ENCODE measurements around the gene EIF2AK3.
"Not testable (repeated sequence)": the region's sequence is repeated elsewhere in the genome, so short reads cannot be mapped to it uniquely, and the experiment has no call there.

The EIF2AK3 gene

GRCh38 chr2:88627055-88627855 is at the start of gene EIF2AK3:
Gene EIF2AK3 (minus strand): TSS chr2:88627464. CDS start chr2:88627274, 190 bp downstream.
- peak; percentile 99 for DNase-seq

- no peak for DNase-seq
Observed at GRCh38 chr2:88673363-88673762, 46.1 kb upstream of the EIF2AK3 start.

- DNase-seq, result peak; percentile 54
Observed at GRCh38 chr2:88671786-88672427, 44.6 kb upstream of the EIF2AK3 start.

DNA sequence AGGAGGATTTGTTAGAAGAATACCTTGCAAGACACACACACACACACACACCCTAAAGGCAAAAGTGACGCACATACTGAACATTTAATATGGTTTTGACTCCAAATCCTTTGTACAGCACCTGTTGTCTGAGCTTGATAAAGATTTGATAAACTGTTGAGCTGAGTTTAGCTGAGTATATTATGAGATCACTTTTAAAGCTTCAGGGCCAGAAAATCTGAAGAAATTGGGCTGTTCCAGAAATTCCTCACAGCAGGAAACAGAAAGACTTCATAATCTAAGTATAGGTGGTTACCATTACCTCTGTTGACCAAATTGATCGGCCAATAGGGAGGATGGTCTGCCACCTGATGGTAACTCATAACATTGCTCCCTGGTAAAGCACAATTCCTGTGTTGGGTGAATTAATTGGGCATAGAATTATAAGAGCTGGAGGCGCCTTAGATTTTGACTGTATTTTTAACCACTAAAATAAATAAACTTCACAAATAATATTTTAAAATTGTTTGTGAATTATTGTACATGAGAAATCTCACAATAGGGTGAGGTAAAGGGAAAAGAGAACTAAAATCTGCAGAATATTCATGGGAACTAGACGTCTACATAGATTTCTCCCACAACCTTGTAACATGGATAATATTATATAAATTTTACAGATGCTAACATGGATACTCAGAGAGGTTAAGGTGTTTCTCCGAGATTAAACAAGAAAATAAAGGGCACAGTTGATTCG is 42.4 kb upstream of the EIF2AK3 start:
- peak; percentile 54 for DNase-seq

- no peak for DNase-seq
Observed at GRCh38 chr2:88668862-88669261, 41.6 kb upstream of the EIF2AK3 start.

GRCh38 chr2:88667219-88667618 is 40.0 kb upstream of the EIF2AK3 start:
- DNase-seq, result no peak

DNA sequence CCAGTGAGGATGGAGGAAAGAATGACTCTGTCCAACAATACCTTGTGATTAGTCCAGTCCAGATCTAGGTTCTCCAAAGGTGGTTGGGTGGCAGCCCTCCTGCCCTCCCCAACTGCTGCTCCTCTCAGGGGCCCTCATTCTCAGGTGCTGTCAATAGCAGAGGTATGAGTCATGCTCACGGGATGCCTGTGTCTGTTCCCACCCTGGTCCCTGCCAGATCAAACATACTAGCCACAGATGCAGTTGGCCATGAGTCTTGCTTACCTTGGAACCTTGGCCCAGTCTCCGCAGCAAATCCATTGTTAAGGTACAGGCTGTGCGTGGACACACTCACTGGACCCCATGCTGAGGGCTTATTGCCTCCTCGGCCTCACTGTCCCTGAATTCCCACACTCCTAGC is 39.3 kb upstream of the EIF2AK3 start:
- no peak for DNase-seq

- no peak for DNase-seq
Observed at GRCh38 chr2:88660622-88661021, 33.4 kb upstream of the EIF2AK3 start.

DNA sequence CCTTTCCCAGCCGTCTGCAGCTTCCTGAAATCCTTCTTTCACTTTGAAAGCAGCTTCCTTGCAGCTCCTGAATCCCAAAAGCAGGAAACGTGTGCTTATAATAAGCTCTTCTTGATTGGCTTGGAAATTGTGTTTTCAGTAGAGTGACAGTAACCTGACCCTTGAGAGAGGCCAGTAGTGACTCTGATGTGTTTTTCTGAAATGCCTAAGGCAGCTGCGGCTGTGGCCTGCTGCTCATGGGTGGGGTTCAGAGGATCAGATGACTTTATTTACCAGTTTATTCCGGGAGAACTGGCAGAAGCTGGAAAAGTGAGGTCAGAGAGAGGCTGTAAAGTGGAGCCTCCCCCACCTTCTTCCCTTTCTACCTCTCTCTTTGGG is 32.3 kb upstream of the EIF2AK3 start:
- DNase-seq, result no peak

GRCh38 chr2:88658881-88659537 is 31.7 kb upstream of the EIF2AK3 start:
- no peak for DNase-seq

DNA sequence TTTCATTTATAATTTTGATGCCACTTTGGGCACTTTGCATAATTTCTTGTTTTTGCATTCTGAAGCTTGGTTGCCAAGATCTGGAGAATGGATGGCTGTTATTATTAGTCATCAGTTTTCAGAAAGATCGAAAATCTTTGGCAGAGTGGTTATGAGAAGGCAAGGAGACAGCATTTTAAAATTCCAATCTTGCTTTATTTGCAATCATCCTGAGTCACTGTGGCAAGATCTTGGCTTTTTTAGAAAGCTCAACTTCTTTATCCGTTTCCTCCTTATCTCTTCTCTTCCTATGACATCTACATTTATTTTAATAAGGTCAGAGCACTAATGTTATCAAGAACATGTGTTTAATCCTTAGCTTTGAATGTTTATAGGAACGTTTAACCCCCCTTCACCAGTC is 31.1 kb upstream of the EIF2AK3 start:
- no peak for DNase-seq

- DNase-seq, result no peak
Observed at GRCh38 chr2:88657131-88657530, 29.9 kb upstream of the EIF2AK3 start.

DNA sequence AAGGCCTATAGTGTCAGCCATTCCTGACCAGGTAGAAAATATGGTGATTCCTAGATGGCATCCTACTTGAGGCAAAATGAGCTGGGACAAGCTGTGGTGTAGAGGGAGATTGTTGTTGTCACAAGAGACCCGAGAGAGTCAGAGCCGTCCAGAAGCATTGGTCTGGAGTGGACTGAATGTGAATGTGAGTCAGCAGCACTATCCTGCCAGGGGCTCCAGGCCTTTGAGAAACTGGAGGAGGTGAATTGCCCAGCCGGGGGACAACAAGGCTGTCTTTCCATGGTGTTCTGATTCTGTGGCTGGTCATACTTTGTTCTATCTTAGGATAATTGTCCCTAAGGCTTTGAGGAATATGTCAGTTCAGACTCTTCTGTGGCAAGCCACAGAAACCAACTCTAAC is 29.4 kb upstream of the EIF2AK3 start:
- DNase-seq, result no peak

DNA sequence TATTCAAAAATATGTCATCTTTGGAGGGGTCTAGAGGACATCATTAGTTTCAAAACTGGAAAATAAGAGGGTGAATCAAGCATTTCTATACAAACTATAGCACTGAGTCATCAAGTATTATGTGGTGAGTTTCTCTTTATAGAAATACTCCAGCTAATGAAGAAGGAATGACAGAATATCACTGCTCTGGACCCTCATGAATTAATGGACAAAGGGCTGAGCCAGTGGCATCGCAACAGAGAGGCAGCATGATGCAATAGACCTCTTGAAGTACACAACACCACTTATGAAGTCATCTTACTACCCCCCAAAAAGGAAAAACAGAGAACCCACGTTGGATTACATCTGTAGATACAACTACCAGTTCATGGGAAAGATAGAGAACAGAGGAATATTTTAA is 27.4 kb upstream of the EIF2AK3 start:
- no peak for DNase-seq

DNA sequence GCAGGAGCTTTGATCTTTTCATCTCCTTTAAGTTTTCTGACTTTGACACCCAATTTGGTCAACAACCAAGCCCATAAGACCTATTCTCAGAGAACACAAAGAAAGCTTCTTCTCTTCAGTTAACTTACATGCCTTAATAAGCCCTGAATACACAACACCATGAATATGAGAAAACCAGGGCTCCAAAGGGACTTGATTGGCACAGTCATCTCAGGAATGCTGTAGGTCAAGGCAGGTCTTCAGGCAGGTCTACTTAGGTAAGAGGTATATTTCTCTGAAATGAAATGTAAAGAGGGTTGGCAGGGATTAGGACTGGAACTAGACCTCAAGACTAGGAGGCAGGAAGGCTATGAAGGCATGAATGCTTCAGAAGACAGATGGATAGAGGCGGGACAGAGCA is 24.4 kb upstream of the EIF2AK3 start:
- no peak for DNase-seq

GRCh38 chr2:88645291-88645882 is 18.1 kb upstream of the EIF2AK3 start:
- not testable (repeated sequence) for DNase-seq

GRCh38 chr2:88642278-88642677 is 15.0 kb upstream of the EIF2AK3 start:
- DNase-seq, result no peak

- no peak for DNase-seq
Observed at GRCh38 chr2:88641330-88641729, 14.1 kb upstream of the EIF2AK3 start.

GRCh38 chr2:88639865-88640264 is 12.6 kb upstream of the EIF2AK3 start:
- peak; percentile 30 for DNase-seq

- peak; percentile 14 for DNase-seq
Observed at GRCh38 chr2:88638743-88639142, 11.5 kb upstream of the EIF2AK3 start.

GRCh38 chr2:88638123-88638650 is 10.9 kb upstream of the EIF2AK3 start:
- DNase-seq, result peak; percentile 17

DNA sequence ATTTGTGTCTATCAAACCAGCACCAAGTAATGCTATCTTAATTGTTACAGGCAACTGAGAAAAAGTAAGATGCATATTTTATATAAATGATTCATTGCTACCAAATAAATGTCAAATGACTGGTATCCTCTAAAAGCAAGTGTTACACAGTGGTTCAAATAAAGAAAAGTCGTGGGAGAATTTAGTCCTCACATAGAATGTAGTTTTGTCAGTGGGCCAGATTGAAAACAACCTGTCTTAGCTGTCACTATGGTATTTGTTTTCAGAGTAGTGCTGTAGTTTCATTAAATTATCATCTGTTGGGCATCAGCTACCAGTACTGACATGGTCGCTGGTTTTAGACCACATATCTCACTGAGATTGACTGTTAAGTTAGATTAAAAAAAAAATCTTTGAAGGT is 10.2 kb upstream of the EIF2AK3 start:
- DNase-seq, result no peak

GRCh38 chr2:88636026-88636425 is 8.8 kb upstream of the EIF2AK3 start:
- no peak for DNase-seq

Data from RPMI8226 (cell line).